H1 (cell line): ENCODE data around the gene ANGPTL8. TPM values are rescaled to one million over a fixed set of nuclear protein-coding genes. Genes with fewer than 3 reads are reported as not detected.

ENCODE experiments used
- CTCF ChIA-PET: fragments of 300-600 bp; sonication (Branson Sonifier 250); formaldehyde crosslinking; loops from one replicate; lab custom pipeline; 2021; ENCODE audit not compliant: partially characterized antibody; lab: Charles Lee
- POLR2A ChIA-PET: fragments of 300-600 bp; sonication (Branson Sonifier 250); formaldehyde crosslinking; loops from one replicate; lab custom pipeline; 2021; ENCODE audit warnings: inconsistent platforms; ENCODE audit not compliant: partially characterized antibody; lab: Charles Lee
- DNase-seq, 2 experiments: peaks; one replicate each; pipeline versions ENCODE4 v3.0.0 to v3.0.0-alpha.2; 2010 to 2022; ENCODE audit warnings: low spot score in 2 of 2, low read depth in 1 of 2, mixed read lengths in 1 of 2
- FAIRE-seq: peaks from 2 replicates; lab custom pipeline; 2011; peaks lifted over from hg19 to GRCh38; lab: Jason Lieb, UNC
- H2AFZ ChIP-seq: 2 replicates; pipeline ENCODE4 v1.8.1; 2012; ENCODE audit warnings: low read length, inconsistent platforms
- H2AK5ac ChIP-seq: 2 replicates; pipeline ENCODE4 v1.6.1; 2013; ENCODE audit warnings: low read depth, low read length
- H2BK120ac ChIP-seq: replicated peaks from 2 replicates; pipeline ENCODE3; 2013; ENCODE audit warnings: low read depth, low read length, inconsistent platforms
- H2BK12ac ChIP-seq: 2 replicates; pipeline ENCODE4 v1.6.1; 2013; ENCODE audit warnings: low read depth, low read length
- H2BK15ac ChIP-seq: 2 replicates; pipeline ENCODE4 v1.6.1; 2013; ENCODE audit warnings: low read length
- H2BK20ac ChIP-seq: 2 replicates; pipeline ENCODE4 v1.6.1; 2013; ENCODE audit warnings: low read length
- H2BK5ac ChIP-seq: 2 replicates; pipeline ENCODE4 v1.6.1; 2013; ENCODE audit warnings: low read depth, low read length
- H3K14ac ChIP-seq: 2 replicates; pipeline ENCODE4 v1.6.1; 2013; ENCODE audit warnings: inconsistent platforms; ENCODE audit not compliant: insufficient read length
- H3K18ac ChIP-seq: 2 replicates; pipeline ENCODE4 v1.6.1; 2013; ENCODE audit warnings: low read length; ENCODE audit errors: extremely low read depth
- H3K23ac ChIP-seq: 2 replicates; pipeline ENCODE4 v1.6.1; 2013; ENCODE audit warnings: inconsistent platforms; ENCODE audit not compliant: insufficient read length
- H3K23me2 ChIP-seq: 2 replicates; pipeline ENCODE4 v1.6.1; 2013; ENCODE audit warnings: low read depth, low read length
- H3K27ac ChIP-seq: 2 replicates; pipeline ENCODE4 v1.6.1; 2011; ENCODE audit warnings: low read depth, low read length, inconsistent platforms
- H3K27me3 ChIP-seq, 4 experiments: replicated peaks in 1 of 4; 1 replicate in 1 of 4; 2 replicates in 3 of 4; pipeline versions ENCODE4 v1.6.1 to v1.8.1; 2011 to 2013; ENCODE audit warnings: low read length in 3 of 4, mild to moderate bottlenecking in 3 of 4, inconsistent platforms in 2 of 4, mixed read lengths in 2 of 4, moderate library complexity in 1 of 4; ENCODE audit not compliant: control insufficient read depth in 3 of 4, insufficient read depth in 3 of 4; ENCODE audit errors: extremely low read depth in 1 of 4
- H3K36me3 ChIP-seq, 4 experiments: 2 replicates each; pipeline versions ENCODE4 v1.6.1 to v1.8.1; 2011 to 2013; ENCODE audit warnings: mild to moderate bottlenecking in 4 of 4, low read length in 3 of 4, moderate library complexity in 2 of 4, control low read depth in 1 of 4, inconsistent platforms in 1 of 4; ENCODE audit not compliant: insufficient read depth in 4 of 4, control insufficient read depth in 2 of 4
- H3K4ac ChIP-seq: replicated peaks from 2 replicates; pipeline ENCODE3; 2013; ENCODE audit warnings: low read length, low read depth, mixed read lengths, inconsistent platforms; ENCODE audit not compliant: insufficient read length
- H3K4me1 ChIP-seq, 4 experiments: replicated peaks in 1 of 4; 1 replicate in 1 of 4; 2 replicates in 3 of 4; pipeline versions ENCODE4 v1.6.1 to v1.8.1; 2011 to 2013; ENCODE audit warnings: low read length in 3 of 4, inconsistent platforms in 2 of 4, mixed read lengths in 1 of 4; ENCODE audit not compliant: insufficient read depth in 4 of 4, control insufficient read depth in 3 of 4
- H3K4me2 ChIP-seq, 2 experiments: 2 replicates each; pipeline versions ENCODE4 v1.6.1 to v1.8.1; 2011 to 2013; ENCODE audit warnings: low read depth in 2 of 2, low read length in 2 of 2, control low read depth in 1 of 2, inconsistent platforms in 1 of 2, mild to moderate bottlenecking in 1 of 2; ENCODE audit not compliant: insufficient read depth in 1 of 2
- H3K4me3 ChIP-seq, 4 experiments: fragments of 200-600, 300-600 bp in 1 of 4; sonication (generic), shearing (Covaris generic), sonication (Bioruptor Twin) in 1 of 4; 2 replicates each; pipeline versions ENCODE4 v1.5.1 to v1.8.1; 2011 to 2016; ENCODE audit warnings: low read length in 4 of 4, low read depth in 3 of 4, control low read depth in 2 of 4, inconsistent platforms in 2 of 4, mild to moderate bottlenecking in 2 of 4, mixed read lengths in 1 of 4, moderate library complexity in 1 of 4; ENCODE audit not compliant: insufficient read depth in 2 of 4; ENCODE audit errors: extremely low read depth in 1 of 4
- H3K56ac ChIP-seq: replicated peaks from 2 replicates; pipeline ENCODE3; 2013; ENCODE audit warnings: low read depth, mild to moderate bottlenecking, mixed read lengths, low read length, inconsistent platforms; ENCODE audit not compliant: insufficient read length
- H3K79me1 ChIP-seq: 2 replicates; pipeline ENCODE4 v1.6.1; 2013; ENCODE audit warnings: low read depth, low read length, control low read depth
- H3K79me2 ChIP-seq, 2 experiments: 2 replicates each; pipeline versions ENCODE4 v1.6.1 to v1.8.1; 2012 to 2013; ENCODE audit warnings: low read length in 2 of 2, mild to moderate bottlenecking in 2 of 2, inconsistent platforms in 1 of 2; ENCODE audit not compliant: insufficient read depth in 2 of 2, control insufficient read depth in 1 of 2
- H3K9ac ChIP-seq, 4 experiments: replicated peaks in 1 of 4; 1 replicate in 1 of 4; 2 replicates in 3 of 4; pipeline versions ENCODE4 v1.6.1 to v1.8.1; 2011 to 2013; ENCODE audit warnings: low read depth in 3 of 4, low read length in 3 of 4, control low read depth in 2 of 4, mild to moderate bottlenecking in 2 of 4, moderate library complexity in 2 of 4, inconsistent platforms in 1 of 4; ENCODE audit errors: extremely low read depth in 1 of 4
- H3K9me3 ChIP-seq, 2 experiments: 2 replicates each; pipeline versions ENCODE4 v1.6.1 to v1.8.1; 2012 to 2013; ENCODE audit warnings: mild to moderate bottlenecking in 2 of 2, moderate library complexity in 2 of 2, control low read depth in 1 of 2, inconsistent platforms in 1 of 2, low read depth in 1 of 2, low read length in 1 of 2, mixed read lengths in 1 of 2; ENCODE audit not compliant: insufficient read depth in 2 of 2
- H4K20me1 ChIP-seq, 2 experiments: replicated peaks in 1 of 2; 2 replicates each; pipeline versions ENCODE3 to v1.8.1; 2011 to 2013; ENCODE audit warnings: inconsistent platforms in 2 of 2, low read length in 2 of 2, mild to moderate bottlenecking in 1 of 2; ENCODE audit not compliant: insufficient read depth in 2 of 2, control insufficient read depth in 1 of 2
- H4K5ac ChIP-seq: 2 replicates; pipeline ENCODE4 v1.6.1; 2013; ENCODE audit warnings: low read length, low read depth, mixed read lengths, inconsistent platforms; ENCODE audit not compliant: insufficient read length
- H4K8ac ChIP-seq: 2 replicates; pipeline ENCODE4 v1.8.0; 2013; ENCODE audit warnings: mild to moderate bottlenecking, moderate library complexity, low read length, inconsistent platforms; ENCODE audit not compliant: insufficient read depth; ENCODE audit errors: extremely low read depth
- H4K91ac ChIP-seq: replicated peaks from 2 replicates; pipeline ENCODE3; 2013; ENCODE audit warnings: low read length, mixed read lengths, inconsistent platforms; ENCODE audit not compliant: insufficient read length
- ASH2L ChIP-seq: fragments of 200-600, 300-600 bp; sonication (generic); IDR thresholded peaks from one replicate; pipeline ENCODE4 v1.7.1; 2017; ENCODE audit warnings: low read length
- KDM5A ChIP-seq: fragments of 200-600 bp; IDR thresholded peaks from 2 replicates; pipeline ENCODE4 v1.7.1; 2012; ENCODE audit warnings: mild to moderate bottlenecking, low read length, inconsistent platforms, mixed read lengths
- SRF ChIP-seq: IDR thresholded peaks from 2 replicates; pipeline ENCODE4 v1.6.1; 2011; ENCODE audit warnings: mild to moderate bottlenecking, low read depth, low read length, moderate library complexity
- WGBS, 2 experiments: shearing (Covaris generic) in 1 of 2; methylation state at CpG; one replicate each; pipeline versions ENCODE4 v1.1.6 to v1.1.7; 2013 to 2015; ENCODE audit warnings: low lambda C conversion rate in 2 of 2, mixed read lengths in 2 of 2, inconsistent platforms in 1 of 2, low coverage in 1 of 2, missing lambda C conversion rate in 1 of 2; ENCODE audit not compliant: insufficient replicate concordance in 2 of 2, insufficient coverage in 1 of 2, insufficient read length in 1 of 2; ENCODE audit errors: extremely low coverage in 1 of 2, missing lambda C conversion rate in 1 of 2; 5-methylcytosine and 5-hydroxymethylcytosine counted together
- polyA plus RNA-seq, 7 experiments: library from polyadenylated mRNA; depleted of rRNA in 3 of 7; stranded (reverse) in 5 of 7; unstranded in 2 of 7; fragments of >200 nt in 5 of 7; fragments of 200-250 nt in 2 of 7; gene quantifications; 1 replicate in 5 of 7; 2 replicates in 1 of 7; 4 replicates in 1 of 7; pipeline versions ENCODE4 v1.2.1 to v1.2.3, GENCODE V29; 2011 to 2013; ENCODE audit warnings: missing spikeins in 2 of 7, mixed read lengths in 2 of 7
- total RNA-seq: library from RNA; stranded (reverse); fragmentation: NEBNext Ultra II Directional; extraction: Animal tissue kit (Norgen Biotek cat#: 25700); gene quantifications from 2 replicates; pipeline ENCODE4 v1.2.1, GENCODE V29; 2021

Gene ANGPTL8
- total and polyA plus RNA-seq, 2 of the 8 experiments (the other 6 are each of a cell fraction or from before 2014, with no cell fraction given), result not detected

GRCh38 chr19:11273989-11274388 is 34.6 kb downstream of the ANGPTL8 start:
- 81% methylated on average over 5 of the region's 5 CpGs; no CpG with 5 or more reads in 1 of the 2 experiments for WGBS, 2 experiments
- H4K5ac ChIP-seq, result no peak overlapping the region
- H3K4me2 ChIP-seq, result no peak overlapping the region
- H3K14ac ChIP-seq, result no peak overlapping the region
- no peak overlapping the region for H2BK12ac ChIP-seq
- H3K4me1 ChIP-seq, result peaks cover 0 to 4% (median 2%) of the 10 kb centered on the region in 4 experiments; a peak in 4 of 7 replicates
- H2AK5ac ChIP-seq, result no peak overlapping the region
- POLR2A ChIA-PET, result interaction anchor here (1.9 kb wide), 1 partner anchor 11 kb away, joined by 5 read pairs; the partner anchor contains the start of gene DOCK6
- no peaks in the 10 kb centered on the region for H3K79me1 ChIP-seq
- H3K9me3 ChIP-seq, result peaks cover 0 to 11% of the 10 kb centered on the region in 2 experiments; a peak in 1 of 4 replicates
- H3K18ac ChIP-seq, result no peak overlapping the region
- no peak overlapping the region for H2BK5ac ChIP-seq
- no peak overlapping the region for H4K91ac ChIP-seq
- no peaks in the 10 kb centered on the region for H3K27me3 ChIP-seq
- H4K20me1 ChIP-seq, result no peaks in the 10 kb centered on the region
- H4K8ac ChIP-seq, result no peak overlapping the region
- H3K4me3 ChIP-seq, result no peak overlapping the region
- no peaks in the 10 kb centered on the region for H3K36me3 ChIP-seq
- H2AFZ ChIP-seq, result no peak overlapping the region
- no peaks in the 10 kb centered on the region for H3K79me2 ChIP-seq
- H3K23me2 ChIP-seq, result no peaks in the 10 kb centered on the region
- no peak overlapping the region for H3K27ac ChIP-seq
- no peak overlapping the region for H3K4ac ChIP-seq
- no peak overlapping the region for H2BK120ac ChIP-seq
- no peak for TF ChIP-seq SRF
- no peak for TF ChIP-seq KDM5A
- TF ChIP-seq ASH2L, result no peak
- FAIRE-seq (no peak), DNase-seq (no peak)
- no peak overlapping the region for H2BK15ac ChIP-seq
- CTCF ChIA-PET, result interaction anchor here (0.7 to 3.9 kb wide), 8 partner anchors 9 to 209 kb away, joined by 3 to 16 read pairs (median 3); partner anchors contain the start of genes DOCK6 and EPOR
- H3K9ac ChIP-seq, result no peak overlapping the region
- no peak overlapping the region for H3K56ac ChIP-seq
- no peak overlapping the region for H2BK20ac ChIP-seq
- no peak overlapping the region for H3K23ac ChIP-seq
